Measurements from ENCODE around the gene GPR152.

DNA sequence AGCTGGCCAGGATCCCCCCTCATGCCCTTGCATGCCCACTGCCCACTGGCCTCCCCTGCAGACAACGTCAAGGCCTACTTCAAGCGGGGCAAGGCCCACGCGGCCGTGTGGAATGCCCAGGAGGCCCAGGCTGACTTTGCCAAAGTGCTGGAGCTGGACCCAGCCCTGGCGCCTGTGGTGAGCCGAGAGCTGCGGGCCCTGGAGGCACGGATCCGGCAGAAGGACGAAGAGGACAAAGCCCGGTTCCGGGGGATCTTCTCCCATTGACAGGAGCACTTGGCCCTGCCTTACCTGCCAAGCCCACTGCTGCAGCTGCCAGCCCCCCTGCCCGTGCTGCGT is 38.2 kb upstream of the GPR152 start:
- TF ChIP-seq, protein P1, sequence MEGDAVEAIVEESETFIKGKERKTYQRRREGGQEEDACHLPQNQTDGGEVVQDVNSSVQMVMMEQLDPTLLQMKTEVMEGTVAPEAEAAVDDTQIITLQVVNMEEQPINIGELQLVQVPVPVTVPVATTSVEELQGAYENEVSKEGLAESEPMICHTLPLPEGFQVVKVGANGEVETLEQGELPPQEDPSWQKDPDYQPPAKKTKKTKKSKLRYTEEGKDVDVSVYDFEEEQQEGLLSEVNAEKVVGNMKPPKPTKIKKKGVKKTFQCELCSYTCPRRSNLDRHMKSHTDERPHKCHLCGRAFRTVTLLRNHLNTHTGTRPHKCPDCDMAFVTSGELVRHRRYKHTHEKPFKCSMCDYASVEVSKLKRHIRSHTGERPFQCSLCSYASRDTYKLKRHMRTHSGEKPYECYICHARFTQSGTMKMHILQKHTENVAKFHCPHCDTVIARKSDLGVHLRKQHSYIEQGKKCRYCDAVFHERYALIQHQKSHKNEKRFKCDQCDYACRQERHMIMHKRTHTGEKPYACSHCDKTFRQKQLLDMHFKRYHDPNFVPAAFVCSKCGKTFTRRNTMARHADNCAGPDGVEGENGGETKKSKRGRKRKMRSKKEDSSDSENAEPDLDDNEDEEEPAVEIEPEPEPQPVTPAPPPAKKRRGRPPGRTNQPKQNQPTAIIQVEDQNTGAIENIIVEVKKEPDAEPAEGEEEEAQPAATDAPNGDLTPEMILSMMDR (IDR thresholded peaks at IDR 0.05) = no peak
- no peak for TF ChIP-seq POLR2A (IDR thresholded peaks at IDR 0.05)
